VCaP (cell line): Measurements from ENCODE around the gene SIRT1.
"Not testable (repeated sequence)": the region's sequence is repeated elsewhere in the genome, so short reads cannot be mapped to it uniquely, and the experiment has no call there.

Experiments used
- H3K27ac ChIP-seq: fragments of 450-650 bp; 2 replicates; pipeline ENCODE4 v1.5.1; 2017
- CTCF ChIP-seq: fragments of 450-650 bp; conservative IDR thresholded peaks from 2 replicates; pipeline ENCODE4 v1.5.1; 2017; ENCODE audit warnings: mild to moderate bottlenecking, moderate library complexity

Gene SIRT1

GRCh38 chr10:67884313-67884841 lies at the start of gene SIRT1:
Gene SIRT1, plus strand, starts transcription at chr10:67884656. Its CDS starts 66 bp downstream, at chr10:67884722.
- peak within 1 kb of the TSS; percentile 96 for H3K27ac ChIP-seq
- TF ChIP-seq CTCF = no peak

DNA sequence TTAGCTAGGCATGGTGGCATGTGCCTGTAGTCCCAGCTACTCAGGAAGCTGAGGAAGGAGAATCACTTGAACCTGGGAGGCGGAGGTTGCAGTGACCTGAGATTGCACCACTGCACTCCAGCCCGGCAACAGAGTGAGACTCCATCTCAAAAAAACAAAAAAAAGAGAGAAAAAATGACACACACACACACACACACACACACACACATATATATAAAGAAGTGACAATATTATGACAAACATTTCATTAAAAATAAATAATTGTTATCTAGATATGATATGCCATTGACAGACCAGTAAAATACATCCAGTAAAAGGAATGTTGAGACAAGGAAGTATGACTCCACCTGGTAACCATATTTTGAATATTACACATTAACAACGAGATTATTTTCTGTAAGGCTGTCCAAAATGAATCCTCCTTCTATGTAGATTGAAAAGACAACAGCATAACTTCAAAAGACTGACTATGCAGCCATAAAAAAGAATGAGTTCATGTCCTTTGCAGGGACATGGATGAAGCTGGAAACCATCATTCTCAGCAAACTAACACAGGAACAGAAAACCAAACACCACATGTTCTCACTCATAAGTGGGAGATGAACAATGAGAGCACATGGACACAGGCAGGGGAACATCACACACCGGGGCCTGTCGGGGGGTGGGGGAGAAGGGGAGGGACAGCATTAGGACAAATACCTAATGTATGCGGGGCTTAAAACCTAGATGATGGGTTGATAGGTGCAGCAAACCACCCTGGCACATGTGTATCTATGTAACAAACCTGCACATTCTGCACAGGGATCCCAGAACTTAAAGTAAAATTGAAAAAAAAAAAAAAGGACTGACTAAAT lies 48.7 kb upstream of the SIRT1 start:
- not testable (repeated sequence) for H3K27ac ChIP-seq

DNA sequence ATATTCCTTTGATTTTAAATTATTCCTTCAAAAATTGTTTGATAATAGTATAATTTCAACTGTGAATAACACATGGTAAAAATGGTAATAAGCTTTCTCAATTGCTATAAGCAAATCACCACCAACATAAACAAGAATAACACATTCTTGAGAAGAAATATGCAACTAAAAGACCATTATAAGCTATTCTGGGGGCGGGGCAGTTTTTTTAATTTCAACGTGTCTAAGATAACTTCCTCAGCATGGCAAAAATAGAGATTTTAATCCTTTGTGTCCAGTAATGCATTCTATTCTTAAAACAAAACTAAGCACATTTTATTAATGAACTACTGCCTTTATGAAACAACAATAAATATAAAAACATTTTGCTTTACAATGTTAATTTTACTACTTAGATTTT lies 48.0 kb upstream of the SIRT1 start:
- TF ChIP-seq CTCF = no peak
- no peak overlapping the region for H3K27ac ChIP-seq

DNA sequence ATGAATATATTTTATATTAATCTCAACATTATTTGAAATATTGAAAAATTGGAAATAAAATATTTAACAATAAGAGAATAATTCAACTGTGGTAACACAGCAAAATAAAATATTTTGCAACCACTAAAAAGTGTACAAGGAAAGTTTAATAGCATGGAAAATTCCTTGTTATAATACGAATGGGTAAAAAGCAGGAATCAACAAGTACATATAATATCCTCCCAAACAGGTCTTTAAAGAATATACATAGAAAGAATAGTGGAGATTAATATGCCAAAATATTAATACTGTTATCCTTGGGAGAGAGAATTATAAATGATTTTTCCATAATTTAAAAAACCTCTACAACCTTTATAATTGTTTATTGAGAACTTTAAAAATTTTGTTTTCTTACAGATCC lies 47.5 kb upstream of the SIRT1 start:
- TF ChIP-seq CTCF = no peak
- 0 out of 2 replicates have a peak overlapping the region, but pooled peaks have one; percentile 36 for H3K27ac ChIP-seq

DNA sequence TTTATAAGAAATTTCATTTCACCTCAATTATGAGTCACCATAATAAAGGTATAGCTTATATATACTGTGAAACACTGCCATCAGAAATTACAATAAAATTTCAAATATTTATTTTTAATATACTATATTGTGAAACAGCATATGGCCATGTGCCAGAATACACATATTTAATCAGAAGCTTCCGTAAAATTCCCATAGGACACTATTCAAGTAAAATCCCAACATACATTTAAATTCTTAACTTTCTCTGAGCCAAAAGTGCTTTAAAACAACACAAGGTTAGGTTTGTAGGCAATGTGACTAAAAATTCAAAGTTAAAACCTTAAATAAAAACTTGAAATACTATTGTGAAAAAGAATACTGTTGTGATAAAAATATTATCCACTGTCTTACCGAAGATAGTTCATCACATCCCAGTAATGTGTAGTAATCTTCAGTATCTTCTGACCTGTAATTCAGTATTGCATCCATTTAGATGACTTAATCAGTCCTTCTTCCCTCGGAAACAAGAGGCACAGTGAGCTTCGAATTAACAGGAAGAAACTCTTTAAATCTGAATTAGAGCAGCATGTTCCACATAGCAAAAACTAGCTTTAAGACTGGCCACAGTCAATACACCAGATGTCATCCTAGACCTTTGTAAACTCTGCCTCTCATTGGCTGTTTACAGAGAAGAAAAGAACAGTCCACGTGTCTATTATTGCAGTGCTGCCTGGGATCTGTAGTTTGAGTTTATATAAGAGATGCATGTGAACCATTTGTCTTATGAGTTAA lies 46.7 kb upstream of the SIRT1 start, which contains the start of gene DNAJC12:
Gene DNAJC12, minus strand, starts transcription at position 648 of the 774 bp plus-strand sequence. Its CDS starts 177 bp downstream, at position 471.
- TF ChIP-seq CTCF = no peak
- H3K27ac ChIP-seq = peak within 1 kb of the TSS; percentile 36

DNA sequence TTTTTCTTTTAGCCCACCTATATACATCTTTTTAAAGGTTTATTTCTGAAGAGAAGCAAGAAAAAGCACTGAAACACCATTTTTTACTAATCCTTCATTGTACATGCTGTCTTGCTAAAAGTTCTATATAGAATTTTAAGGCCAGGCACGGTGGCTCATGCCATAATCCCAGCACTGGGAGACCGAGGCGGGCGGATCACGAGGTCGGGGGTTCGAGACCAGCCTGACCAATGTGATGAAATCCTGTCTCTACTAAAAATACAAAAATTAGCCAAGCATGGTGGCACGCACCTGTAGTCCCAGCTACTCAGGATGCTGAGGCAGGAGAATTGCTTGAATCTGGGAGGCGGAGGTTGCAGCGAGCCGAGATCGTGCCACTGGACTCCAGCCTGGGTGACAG lies 44.9 kb upstream of the SIRT1 start:
- not testable (repeated sequence) for H3K27ac ChIP-seq

DNA sequence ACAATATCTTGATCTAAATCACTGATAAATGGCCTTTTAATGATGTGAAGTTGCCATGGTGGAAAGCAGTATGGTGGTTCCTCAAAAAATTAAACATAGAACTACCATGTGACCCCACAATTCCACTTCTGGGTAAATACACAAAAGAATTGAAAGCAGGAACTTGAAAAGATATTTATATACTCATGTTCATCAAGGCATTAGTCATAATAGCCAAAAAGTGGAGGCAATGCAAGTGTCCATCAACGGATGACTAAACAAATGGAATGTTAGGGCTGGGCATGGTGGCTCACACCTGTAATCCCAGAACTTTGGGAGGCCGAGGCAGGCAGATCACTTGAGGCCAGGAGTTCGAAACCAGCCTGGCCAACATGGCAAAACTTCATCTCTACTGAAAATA lies 44.5 kb upstream of the SIRT1 start:
- H3K27ac ChIP-seq = no peak overlapping the region
- no peak for TF ChIP-seq CTCF

DNA sequence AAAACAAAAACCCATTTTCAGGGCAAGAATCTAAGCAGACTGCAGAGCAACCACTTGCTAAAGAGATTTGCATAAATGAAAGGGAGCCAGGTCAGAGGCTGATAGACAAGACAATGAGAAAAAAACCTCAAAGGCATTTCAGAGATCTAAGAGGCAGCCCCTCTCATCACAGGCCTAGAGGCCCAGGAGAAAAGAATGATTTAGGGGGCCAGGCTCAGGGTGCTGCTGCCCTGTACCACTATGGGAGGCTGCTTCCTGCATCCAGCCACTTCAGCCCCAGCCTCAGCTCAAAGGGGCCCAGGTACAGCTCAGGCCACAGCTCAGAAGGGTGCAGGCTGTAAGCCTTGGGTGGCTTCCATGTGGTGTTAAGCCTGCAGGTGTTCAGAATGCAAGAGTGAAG lies 42.7 kb upstream of the SIRT1 start:
- no peak overlapping the region for H3K27ac ChIP-seq
- TF ChIP-seq CTCF = no peak
